Astrocyte of the cerebellum (primary cell): ENCODE results near the gene SEC24D.
A peak's percentile ranks its signal among the peaks of the same experiment; 100 is the strongest.

Experiments
- DNase-seq: peaks from one replicate; pipeline ENCODE4 v3.0.0-alpha.2; 2011; ENCODE audit warnings: low read depth
- H3K4me3 ChIP-seq: 2 replicates; pipeline ENCODE4 v1.5.1; 2011; ENCODE audit warnings: mild to moderate bottlenecking, low read depth, low read length, moderate library complexity
- CTCF ChIP-seq: IDR thresholded peaks from 2 replicates; pipeline ENCODE4 v1.5.1; 2012; ENCODE audit warnings: low read length, low read depth, moderate library complexity, mild to moderate bottlenecking; ENCODE audit errors: missing control alignments
- in situ Hi-C: cut with HindIII; loops from 2 replicates; pipeline ENCODE4 v1.10.0; 2017; ENCODE audit warnings: low sequenced_read_pairs

Gene SEC24D

GRCh38 chr4:118877797-118878196 lies 41.9 kb upstream of the SEC24D start:
- TF ChIP-seq CTCF: no peak
- in situ Hi-C loops: no loop called here

GRCh38 chr4:118872181-118872580 lies 36.3 kb upstream of the SEC24D start:
- in situ Hi-C loops: no loop called here
- TF ChIP-seq CTCF: no peak
- H3K4me3 ChIP-seq: no peak overlapping the region
- DNase-seq: no peak

More at GRCh38 chr4:118877797-118878196, 41.9 kb upstream of the SEC24D start:
- no peak for DNase-seq
- H3K4me3 ChIP-seq: no peak overlapping the region

GRCh38 chr4:118869808-118870342 lies 33.9 kb upstream of the SEC24D start:
- peak; percentile 52 for DNase-seq
- in situ Hi-C loops: no loop called here
- no peak for TF ChIP-seq CTCF
- no peak overlapping the region for H3K4me3 ChIP-seq

GRCh38 chr4:118867311-118868067 lies 31.6 kb upstream of the SEC24D start:
- in situ Hi-C loops: no loop called here
- H3K4me3 ChIP-seq: no peak overlapping the region
- TF ChIP-seq CTCF: no peak
- DNase-seq: no peak

- DNase-seq: no peak
- in situ Hi-C loops: no loop called here
- no peak for TF ChIP-seq CTCF
- no peak overlapping the region for H3K4me3 ChIP-seq
These were observed 30.5 kb upstream of the SEC24D start for GRCh38 chr4:118866442-118866841.

GRCh38 chr4:118865091-118865708 lies 29.3 kb upstream of the SEC24D start:
- peak; percentile 88 for TF ChIP-seq CTCF
- in situ Hi-C loops: no loop called here
- peak; percentile 39 for DNase-seq

More at GRCh38 chr4:118865091-118865708, 29.3 kb upstream of the SEC24D start:
- H3K4me3 ChIP-seq: no peak overlapping the region
